ENCODE data around the gene EPS8L3. TPM values are rescaled to one million over a fixed set of nuclear protein-coding genes. Genes with fewer than 3 reads are reported as not detected.
A peak's percentile ranks its signal among the peaks of the same experiment; 100 is the strongest.
"Not testable (repeated sequence)": the region's sequence is repeated elsewhere in the genome, so short reads cannot be mapped to it uniquely, and the experiment has no call there.

The EPS8L3 gene
- total and polyA plus RNA-seq, 8 donors = 0.21 to 0.99 (median 0.52) TPM; not detected in 2

DNA sequence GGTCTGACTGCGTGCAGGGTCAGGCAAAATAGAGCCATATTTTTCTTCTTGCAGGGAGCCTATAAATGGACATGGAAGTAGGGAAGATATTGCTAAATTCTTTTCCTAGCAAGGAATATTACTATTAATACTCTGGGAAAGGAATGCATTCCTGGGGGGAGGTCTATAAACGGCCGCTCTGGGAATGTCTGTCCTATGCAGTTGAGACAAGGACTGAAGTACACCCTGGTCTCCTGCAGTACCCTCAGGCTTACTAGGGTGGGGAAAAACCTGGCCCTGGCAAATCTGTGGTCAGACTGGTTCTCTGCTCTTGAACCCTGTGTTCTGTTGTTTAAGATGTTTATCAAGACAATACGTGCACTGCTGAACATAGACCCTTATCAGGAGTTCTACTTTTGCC lies 54.8 kb downstream of the EPS8L3 start:
- ATAC-seq; H3K36me3 ChIP-seq; DNase-seq; H3K4me1 ChIP-seq; H3K27me3 ChIP-seq; H3K4me3 ChIP-seq; H3K27ac ChIP-seq; intact Hi-C loops (cut with DNase I): not testable (repeated sequence)
- H3K9me3 ChIP-seq = peaks cover 0 to 18% of the 10 kb centered on the region in 2 donors

- Histone ChIP-seq H3K36me3 (no peaks in the 10 kb centered on the region), H3K9me3 (peaks cover 0 to 22% of the 10 kb centered on the region in 2 donors), H3K27ac (no peak overlapping the region), H3K4me1 (no peaks in the 10 kb centered on the region), H3K27me3 (no peaks in the 10 kb centered on the region), H3K4me3 (no peak overlapping the region)
- intact Hi-C loops (cut with DNase I) = no loop called here
- ATAC-seq (peak; percentile 30), DNase-seq (no peak)
- TF ChIP-seq, protein P1, sequence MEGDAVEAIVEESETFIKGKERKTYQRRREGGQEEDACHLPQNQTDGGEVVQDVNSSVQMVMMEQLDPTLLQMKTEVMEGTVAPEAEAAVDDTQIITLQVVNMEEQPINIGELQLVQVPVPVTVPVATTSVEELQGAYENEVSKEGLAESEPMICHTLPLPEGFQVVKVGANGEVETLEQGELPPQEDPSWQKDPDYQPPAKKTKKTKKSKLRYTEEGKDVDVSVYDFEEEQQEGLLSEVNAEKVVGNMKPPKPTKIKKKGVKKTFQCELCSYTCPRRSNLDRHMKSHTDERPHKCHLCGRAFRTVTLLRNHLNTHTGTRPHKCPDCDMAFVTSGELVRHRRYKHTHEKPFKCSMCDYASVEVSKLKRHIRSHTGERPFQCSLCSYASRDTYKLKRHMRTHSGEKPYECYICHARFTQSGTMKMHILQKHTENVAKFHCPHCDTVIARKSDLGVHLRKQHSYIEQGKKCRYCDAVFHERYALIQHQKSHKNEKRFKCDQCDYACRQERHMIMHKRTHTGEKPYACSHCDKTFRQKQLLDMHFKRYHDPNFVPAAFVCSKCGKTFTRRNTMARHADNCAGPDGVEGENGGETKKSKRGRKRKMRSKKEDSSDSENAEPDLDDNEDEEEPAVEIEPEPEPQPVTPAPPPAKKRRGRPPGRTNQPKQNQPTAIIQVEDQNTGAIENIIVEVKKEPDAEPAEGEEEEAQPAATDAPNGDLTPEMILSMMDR (IDR thresholded peaks at IDR 0.05) = no peak
Observed at GRCh38 chr1:109705411-109705810, 58.3 kb downstream of the EPS8L3 start.

DNA sequence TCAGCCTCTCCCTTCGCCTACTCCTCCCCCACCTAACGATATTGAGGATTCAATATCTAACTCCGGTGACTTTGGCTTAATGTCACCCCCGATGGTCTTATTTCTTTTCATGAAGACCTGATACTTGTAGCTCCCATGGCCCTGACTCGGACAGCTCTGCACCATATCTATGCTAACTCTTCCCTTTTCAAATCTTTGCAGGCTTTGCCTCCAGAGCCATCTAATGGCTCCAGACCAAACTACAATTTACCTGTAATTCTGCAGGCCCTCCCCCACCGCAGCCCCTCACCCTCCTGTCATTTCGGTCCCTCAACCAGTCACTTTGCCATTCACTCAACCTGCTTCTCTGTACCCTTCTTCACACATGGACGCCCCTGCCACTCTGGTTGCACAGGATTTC lies 59.5 kb downstream of the EPS8L3 start:
- Histone ChIP-seq H3K27me3 (no peaks in the 10 kb centered on the region), H3K9me3 (peaks cover 0 to 16% of the 10 kb centered on the region in 2 donors), H3K36me3 (no peaks in the 10 kb centered on the region), H3K4me1 (no peaks in the 10 kb centered on the region), H3K27ac (no peak overlapping the region), H3K4me3 (no peak overlapping the region)
- intact Hi-C loops (cut with DNase I) = no loop called here
- TF ChIP-seq, protein P1 (IDR thresholded peaks at IDR 0.05) = no peak
- ATAC-seq (no peak), DNase-seq (no peak)

GRCh38 chr1:109702940-109703339 lies 60.8 kb downstream of the EPS8L3 start:
- H3K36me3 ChIP-seq; intact Hi-C loops (cut with DNase I); H3K4me3 ChIP-seq; H3K9me3 ChIP-seq; ATAC-seq; H3K27ac ChIP-seq; H3K27me3 ChIP-seq; H3K4me1 ChIP-seq; DNase-seq: not testable (repeated sequence)

Other genes starting within 250 kb of the EPS8L3 start
- gene GPR61, start 224.1 kb downstream of the EPS8L3 start, total RNA-seq = not detected
- under 1 TPM; 0.43 to 0.93 (median 0.69) TPM for gene GPR61, start 224.1 kb downstream of the EPS8L3 start, polyA plus RNA-seq (ENCODE audit: insufficient read length in 6 of 6)
- gene GNAI3, start 215.3 kb downstream of the EPS8L3 start, total RNA-seq = 1 to 10 TPM; 6.4 to 9.9 TPM
- gene GNAI3, start 215.3 kb downstream of the EPS8L3 start, polyA plus RNA-seq (ENCODE audit: insufficient read length in 6 of 6) = 10 to 100 TPM in 5 of 6 donors, 1 to 10 TPM in 1; 9.8 to 11.5 (median 11.1) TPM
- not detected for gene GNAT2, start 144.3 kb downstream of the EPS8L3 start, total RNA-seq
- gene GNAT2, start 144.3 kb downstream of the EPS8L3 start, polyA plus RNA-seq (ENCODE audit: insufficient read length in 6 of 6) = under 1 TPM in 1 of 6 donors, not detected in 5; 0.21 TPM
- 10 to 100 TPM; 49.5 to 86.9 TPM for gene AMPD2, start 144.1 kb downstream of the EPS8L3 start, total RNA-seq
- 10 to 100 TPM; 38.7 to 62.1 (median 47.4) TPM for gene AMPD2, start 144.1 kb downstream of the EPS8L3 start, polyA plus RNA-seq (ENCODE audit: insufficient read length in 6 of 6)
- 10 to 100 TPM; 20.2 to 22.2 TPM for gene GSTM4, start 107.8 kb downstream of the EPS8L3 start, total RNA-seq
- 10 to 100 TPM; 28.7 to 37.2 (median 29.8) TPM for gene GSTM4, start 107.8 kb downstream of the EPS8L3 start, polyA plus RNA-seq (ENCODE audit: insufficient read length in 6 of 6)
- gene GSTM2, start 95.9 kb downstream of the EPS8L3 start, total RNA-seq = 10 to 100 TPM; 25.4 to 28.3 TPM
- gene GSTM2, start 95.9 kb downstream of the EPS8L3 start, polyA plus RNA-seq (ENCODE audit: insufficient read length in 6 of 6) = 100 to 1,000 TPM; 188 to 281 (median 236) TPM
- gene GSTM1, start 76.1 kb downstream of the EPS8L3 start, total RNA-seq = 10 to 100 TPM in 1 of 2 donors, not detected in 1; 24.9 TPM
- gene GSTM1, start 76.1 kb downstream of the EPS8L3 start, polyA plus RNA-seq (ENCODE audit: insufficient read length in 6 of 6) = 100 to 1,000 TPM in 3 of 6 donors, 10 to 100 TPM in 1, 1 to 10 TPM in 2; 1.7 to 165 (median 99.6) TPM
- 10 to 100 TPM in 1 of 2 donors, 1 to 10 TPM in 1; 8.4 to 11.6 TPM for gene GSTM5, start 51.7 kb downstream of the EPS8L3 start, total RNA-seq
- gene GSTM5, start 51.7 kb downstream of the EPS8L3 start, polyA plus RNA-seq (ENCODE audit: insufficient read length in 6 of 6) = 10 to 100 TPM; 56.3 to 91.2 (median 65.1) TPM
- 10 to 100 TPM; 13.8 to 30.9 TPM for gene GSTM3, start 22.9 kb downstream of the EPS8L3 start, total RNA-seq
- 100 to 1,000 TPM in 4 of 6 donors, 10 to 100 TPM in 2; 83.6 to 142 (median 114) TPM for gene GSTM3, start 22.9 kb downstream of the EPS8L3 start, polyA plus RNA-seq (ENCODE audit: insufficient read length in 6 of 6)
- 10 to 100 TPM; 45.7 to 68.0 TPM for gene CSF1, start 146.9 kb upstream of the EPS8L3 start, total RNA-seq
- 10 to 100 TPM in 2 of 6 donors, 1 to 10 TPM in 4; 6.9 to 12.8 (median 9.1) TPM for gene CSF1, start 146.9 kb upstream of the EPS8L3 start, polyA plus RNA-seq (ENCODE audit: insufficient read length in 6 of 6)
- 100 to 1,000 TPM in 1 of 2 donors, 10 to 100 TPM in 1; 79.3 to 116 TPM for gene AHCYL1, start 220.8 kb upstream of the EPS8L3 start, total RNA-seq
- 10 to 100 TPM; 73.3 to 92.6 (median 83.9) TPM for gene AHCYL1, start 220.8 kb upstream of the EPS8L3 start, polyA plus RNA-seq (ENCODE audit: insufficient read length in 6 of 6)